PC-3 (cell line): ENCODE measurements around the gene DPF3.

Experiments
- EZH2 ChIP-seq: fragments of 300-600 bp; sonication (generic); IDR thresholded peaks from one replicate; pipeline ENCODE4 v1.6.1; 2017; ENCODE audit warnings: antibody characterized with exemption, mild to moderate bottlenecking, low read length; ENCODE audit not compliant: unreplicated experiment
- TF ChIP-seq, protein P1 (sequence below): fragments of 300-600 bp; sonication (generic); conservative IDR thresholded peaks from 2 replicates; pipeline ENCODE4 v1.5.1; 2017; ENCODE audit warnings: antibody characterized with exemption, low read depth, mild to moderate bottlenecking, low read length

DNA sequence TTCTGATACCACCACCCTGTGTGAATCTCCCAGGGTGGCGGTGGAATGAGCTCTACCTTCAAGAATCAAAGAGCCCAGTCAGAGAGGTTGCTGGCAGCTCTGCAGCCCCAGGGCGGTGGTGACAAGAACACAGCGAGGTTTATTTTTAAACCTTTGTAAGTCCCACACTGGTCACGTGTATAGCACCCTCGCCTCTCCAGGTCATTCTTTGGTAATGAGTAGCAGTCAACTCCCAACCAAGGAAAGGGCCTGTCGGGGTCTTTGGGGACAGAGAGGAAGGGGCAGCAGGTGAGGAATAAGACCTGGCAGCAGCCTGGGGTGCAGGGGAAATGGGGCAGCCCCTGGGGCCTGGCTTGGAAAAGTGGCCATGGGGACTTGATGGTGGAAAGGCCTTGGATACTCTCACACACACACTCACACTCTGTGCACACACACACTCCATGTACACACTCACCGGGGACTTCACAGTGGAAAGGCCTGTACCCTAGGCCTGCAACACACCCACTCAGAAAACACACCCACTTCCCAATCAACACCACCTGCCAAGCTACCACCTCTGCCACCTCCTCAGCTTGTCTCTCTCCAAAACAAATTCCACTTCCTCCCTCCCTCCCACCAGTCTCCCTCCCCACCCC is 178.6 kb downstream of the DPF3 start:
- TF ChIP-seq, protein P1, sequence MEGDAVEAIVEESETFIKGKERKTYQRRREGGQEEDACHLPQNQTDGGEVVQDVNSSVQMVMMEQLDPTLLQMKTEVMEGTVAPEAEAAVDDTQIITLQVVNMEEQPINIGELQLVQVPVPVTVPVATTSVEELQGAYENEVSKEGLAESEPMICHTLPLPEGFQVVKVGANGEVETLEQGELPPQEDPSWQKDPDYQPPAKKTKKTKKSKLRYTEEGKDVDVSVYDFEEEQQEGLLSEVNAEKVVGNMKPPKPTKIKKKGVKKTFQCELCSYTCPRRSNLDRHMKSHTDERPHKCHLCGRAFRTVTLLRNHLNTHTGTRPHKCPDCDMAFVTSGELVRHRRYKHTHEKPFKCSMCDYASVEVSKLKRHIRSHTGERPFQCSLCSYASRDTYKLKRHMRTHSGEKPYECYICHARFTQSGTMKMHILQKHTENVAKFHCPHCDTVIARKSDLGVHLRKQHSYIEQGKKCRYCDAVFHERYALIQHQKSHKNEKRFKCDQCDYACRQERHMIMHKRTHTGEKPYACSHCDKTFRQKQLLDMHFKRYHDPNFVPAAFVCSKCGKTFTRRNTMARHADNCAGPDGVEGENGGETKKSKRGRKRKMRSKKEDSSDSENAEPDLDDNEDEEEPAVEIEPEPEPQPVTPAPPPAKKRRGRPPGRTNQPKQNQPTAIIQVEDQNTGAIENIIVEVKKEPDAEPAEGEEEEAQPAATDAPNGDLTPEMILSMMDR = no peak
- no peak for TF ChIP-seq EZH2
